NCI-H2029 (cell line): Measurements from ENCODE around the gene WDR88.
"Not testable (repeated sequence)": the region's sequence is repeated elsewhere in the genome, so short reads cannot be mapped to it uniquely, and the experiment has no call there.

Experiments used
- DNase-seq: peaks from one replicate; lab custom pipeline; 2025; lab: John Stamatoyannopoulos, UW

The WDR88 gene

GRCh38 chr19:33132021-33132420 is at the start of gene WDR88:
TSS of gene WDR88 (plus strand) at chr19:33132114. CDS start at chr19:33132170, 56 bp downstream.
- no peak for DNase-seq

GRCh38 chr19:33085570-33086128 is 46.3 kb upstream of the WDR88 start:
- no peak for DNase-seq

GRCh38 chr19:33086955-33087354 is 45.0 kb upstream of the WDR88 start:
- no peak for DNase-seq

GRCh38 chr19:33089010-33089409 is 42.9 kb upstream of the WDR88 start:
- no peak for DNase-seq

- no peak for DNase-seq
Observed at GRCh38 chr19:33090179-33090578, 41.7 kb upstream of the WDR88 start.

- no peak for DNase-seq
Observed at GRCh38 chr19:33093420-33094210, 38.3 kb upstream of the WDR88 start.

- DNase-seq, result no peak
Observed at GRCh38 chr19:33094436-33095067, 37.4 kb upstream of the WDR88 start.

GRCh38 chr19:33096005-33096404 is 35.9 kb upstream of the WDR88 start:
- DNase-seq, result no peak

GRCh38 chr19:33098055-33098534 is 33.8 kb upstream of the WDR88 start:
- no peak for DNase-seq

- no peak for DNase-seq
Observed at GRCh38 chr19:33100894-33101644, 30.8 kb upstream of the WDR88 start.

GRCh38 chr19:33102893-33103292 is 29.0 kb upstream of the WDR88 start:
- no peak for DNase-seq

GRCh38 chr19:33108161-33108560 is 23.8 kb upstream of the WDR88 start:
- DNase-seq, result no peak

- no peak for DNase-seq
Observed at GRCh38 chr19:33110137-33110910, 21.6 kb upstream of the WDR88 start.

- no peak for DNase-seq
Observed at GRCh38 chr19:33111587-33111986, 20.3 kb upstream of the WDR88 start.

GRCh38 chr19:33114312-33114711 is 17.6 kb upstream of the WDR88 start:
- DNase-seq, result no peak

GRCh38 chr19:33117501-33117900 is 14.4 kb upstream of the WDR88 start:
- no peak for DNase-seq

GRCh38 chr19:33118643-33119042 is 13.3 kb upstream of the WDR88 start:
- DNase-seq, result no peak

- no peak for DNase-seq
Observed at GRCh38 chr19:33124207-33125098, 7.5 kb upstream of the WDR88 start.

- DNase-seq, result peak; percentile 8
Observed at GRCh38 chr19:33125929-33126388, 6.0 kb upstream of the WDR88 start.

- DNase-seq, result not testable (repeated sequence)
Observed at GRCh38 chr19:33126712-33127111, 5.2 kb upstream of the WDR88 start.
